BLaER1 treated with 17β-estradiol and CSF1 and Interleukin-3, amounts not matched to agents 10 nM and 100 nM (cell line): Measurements from ENCODE around the gene BCR.

ENCODE experiments used
- H3K27ac ChIP-seq, 11 experiments: shearing (Covaris generic); formaldehyde crosslinking; 2 replicates each; pipeline ENCODE4 v1.8.1; 2022
- H3K27me3 ChIP-seq, 11 experiments: shearing (Covaris generic); formaldehyde crosslinking; 2 replicates each; pipeline ENCODE4 v1.8.1; 2022
- H3K36me3 ChIP-seq, 11 experiments: shearing (Covaris generic); formaldehyde crosslinking; 2 replicates each; pipeline ENCODE4 v1.8.1; 2022
- H3K4me1 ChIP-seq, 10 experiments: shearing (Covaris generic); formaldehyde crosslinking; 2 replicates each; pipeline ENCODE4 v1.8.1; 2022
- H3K4me2 ChIP-seq, 11 experiments: shearing (Covaris generic); formaldehyde crosslinking; 2 replicates each; pipeline ENCODE4 v1.8.1; 2022
- H3K4me3 ChIP-seq, 10 experiments: shearing (Covaris generic); formaldehyde crosslinking; 2 replicates each; pipeline ENCODE4 v1.8.1; 2022
- H3K9ac ChIP-seq, 11 experiments: shearing (Covaris generic); formaldehyde crosslinking; 2 replicates each; pipeline ENCODE4 v1.8.1; 2022
- H3K9me3 ChIP-seq, 11 experiments: shearing (Covaris generic); formaldehyde crosslinking; replicated peaks in 1 of 11; 2 replicates each; pipeline ENCODE4 v1.8.1; 2022
- H4K20me1 ChIP-seq, 11 experiments: shearing (Covaris generic); formaldehyde crosslinking; 2 replicates each; pipeline ENCODE4 v1.8.1; 2022
- Cebpa-rat ChIP-seq, 11 experiments: shearing (Covaris generic); IDR thresholded peaks; 2 replicates each; pipeline ENCODE4 v1.8.1; 2022

Gene BCR

DNA sequence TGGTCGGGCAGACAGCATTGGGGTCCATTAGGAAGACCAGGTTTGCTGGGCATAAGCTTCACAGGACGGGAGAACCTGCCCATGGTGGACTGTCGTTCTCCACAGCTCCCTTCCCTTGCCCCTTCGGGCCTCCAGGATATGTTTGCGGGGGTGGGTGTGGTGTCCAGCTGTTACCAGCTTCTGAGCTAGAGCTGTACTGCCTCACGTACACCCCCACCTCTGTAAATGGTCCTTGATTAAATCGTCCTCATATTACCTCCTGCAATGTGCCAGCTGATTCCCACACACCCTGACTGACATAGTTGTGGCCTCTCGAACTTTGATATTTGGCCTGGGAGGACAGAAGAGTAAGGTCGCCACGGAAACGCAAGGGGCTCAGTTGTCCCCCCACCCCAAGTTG, 16.2 kb upstream of the BCR start:
- Histone ChIP-seq H3K36me3 (no peaks in the 10 kb centered on the region), H3K9me3 (no peaks in the 10 kb centered on the region), H3K4me2 (no peak overlapping the region), H3K9ac (no peak overlapping the region), H3K27ac (no peak overlapping the region), H3K4me1 (peaks cover 0 to 24% (median 15%) of the 10 kb centered on the region in 10 experiments; a peak in 14 of 20 replicates), H3K27me3 (no peaks in the 10 kb centered on the region), H4K20me1 (no peaks in the 10 kb centered on the region; a peak in 2 of 22 replicates), H3K4me3 (no peak overlapping the region)
- no peak for TF ChIP-seq Cebpa-rat (IDR thresholded peaks at IDR 0.05)

GRCh38 chr22:23166042-23166831, 14.1 kb upstream of the BCR start:
- Histone ChIP-seq H3K4me1 (peaks cover 0 to 24% (median 15%) of the 10 kb centered on the region in 10 experiments; a peak in 14 of 20 replicates), H3K27ac (no peak overlapping the region), H3K36me3 (no peaks in the 10 kb centered on the region), H3K27me3 (no peaks in the 10 kb centered on the region), H3K9ac (no peak overlapping the region), H3K4me2 (peak overlapping the region in 8 of 11 experiments; percentile 17 to 73 (median 65); a peak in 14 of 22 replicates), H3K9me3 (no peaks in the 10 kb centered on the region), H3K4me3 (no peak overlapping the region), H4K20me1 (no peaks in the 10 kb centered on the region; a peak in 2 of 22 replicates)
- TF ChIP-seq Cebpa-rat (IDR thresholded peaks at IDR 0.05) = no peak

GRCh38 chr22:23166841-23167616, 13.3 kb upstream of the BCR start:
- Histone ChIP-seq H3K9ac (no peak overlapping the region), H3K4me1 (peaks cover 0 to 24% (median 15%) of the 10 kb centered on the region in 10 experiments; a peak in 14 of 20 replicates), H3K4me2 (peak overlapping the region in 9 of 11 experiments; percentile 5 to 73 (median 63); a peak in 15 of 22 replicates), H3K9me3 (no peaks in the 10 kb centered on the region), H3K27ac (no peak overlapping the region), H3K36me3 (no peaks in the 10 kb centered on the region), H3K27me3 (no peaks in the 10 kb centered on the region), H4K20me1 (no peaks in the 10 kb centered on the region; a peak in 2 of 22 replicates), H3K4me3 (no peak overlapping the region)
- TF ChIP-seq Cebpa-rat (IDR thresholded peaks at IDR 0.05) = no peak

DNA sequence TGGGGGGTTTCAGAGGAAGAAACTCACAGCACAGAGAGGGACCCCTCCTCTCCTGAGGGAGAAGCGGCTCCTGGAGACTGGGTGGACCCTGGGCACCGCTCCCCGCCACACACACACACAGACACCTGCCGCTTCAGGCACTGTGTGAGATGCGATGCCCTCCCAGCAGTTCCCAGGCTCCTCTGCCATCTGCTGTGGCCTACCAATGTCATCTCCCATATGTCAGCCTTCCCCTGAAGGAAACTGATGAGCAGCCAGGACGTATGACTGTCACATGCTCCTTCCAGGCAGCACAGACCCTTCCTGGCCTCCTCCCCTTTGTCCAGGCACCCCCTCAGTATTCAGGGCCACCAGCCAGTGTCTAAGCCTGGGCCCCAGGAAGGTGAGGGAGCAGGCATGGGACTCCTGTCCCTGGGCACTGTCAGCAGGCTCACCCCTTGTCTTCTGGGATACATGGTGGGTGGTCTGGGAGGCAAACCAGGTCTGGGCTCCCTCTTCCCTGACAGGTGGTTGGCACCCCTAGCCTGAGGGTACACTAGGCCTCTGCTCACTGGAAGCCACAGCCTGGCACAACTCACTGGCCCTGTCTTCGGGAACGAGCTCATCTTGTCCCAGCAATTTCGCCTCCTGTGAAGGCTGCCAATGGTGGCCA, 11.8 kb upstream of the BCR start:
- TF ChIP-seq Cebpa-rat (IDR thresholded peaks at IDR 0.05) = no peak
- Histone ChIP-seq H3K4me1 (peaks cover 0 to 29% (median 15%) of the 10 kb centered on the region in 10 experiments; a peak in 14 of 20 replicates), H3K4me2 (0 out of 22 replicates have a peak overlapping the region, but pooled peaks of 1 of the 11 experiments have one; percentile 10), H3K36me3 (no peaks in the 10 kb centered on the region), H3K9ac (no peak overlapping the region), H4K20me1 (no peaks in the 10 kb centered on the region; a peak in 2 of 22 replicates), H3K4me3 (no peak overlapping the region), H3K27ac (no peak overlapping the region), H3K9me3 (no peaks in the 10 kb centered on the region), H3K27me3 (no peaks in the 10 kb centered on the region)

DNA sequence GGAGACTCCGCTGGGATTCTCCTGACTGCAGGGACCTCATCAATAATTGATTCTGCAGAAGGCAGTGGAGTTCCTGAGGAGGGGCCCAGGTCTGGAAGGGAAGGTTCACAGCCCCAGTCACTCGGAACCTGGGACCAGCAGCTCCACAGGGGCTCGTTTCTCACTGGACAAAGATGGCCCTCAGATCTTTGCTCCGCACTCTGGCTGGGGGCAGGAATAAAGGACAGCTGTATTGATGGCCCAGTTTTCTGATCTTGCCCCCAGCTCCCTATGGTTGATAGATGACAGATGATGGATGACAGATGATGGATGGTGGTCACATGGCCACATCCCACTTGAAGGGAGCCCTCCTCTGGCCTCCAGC, 11.3 kb upstream of the BCR start:
- Histone ChIP-seq H4K20me1 (no peaks in the 10 kb centered on the region; a peak in 2 of 22 replicates), H3K4me1 (peaks cover 0 to 29% (median 15%) of the 10 kb centered on the region in 10 experiments; a peak in 14 of 20 replicates), H3K9ac (no peak overlapping the region), H3K4me2 (no peak overlapping the region), H3K36me3 (no peaks in the 10 kb centered on the region), H3K9me3 (no peaks in the 10 kb centered on the region), H3K4me3 (no peak overlapping the region), H3K27ac (no peak overlapping the region), H3K27me3 (no peaks in the 10 kb centered on the region)
- no peak for TF ChIP-seq Cebpa-rat (IDR thresholded peaks at IDR 0.05)

- Histone ChIP-seq H3K4me3 (peak overlapping the region in 1 of 10 experiments; percentile 7; a peak in 1 of 20 replicates), H3K27me3 (peaks cover 0 to 10% (median 0%) of the 10 kb centered on the region in 11 experiments; a peak in 6 of 22 replicates), H3K4me1 (peaks cover 11 to 27% (median 20%) of the 10 kb centered on the region in 10 experiments; a peak in 19 of 20 replicates), H3K9ac (no peak overlapping the region), H3K9me3 (peaks cover 22 to 35% (median 28%) of the 10 kb centered on the region in 11 experiments), H3K36me3 (peaks cover 0 to 17% (median 4%) of the 10 kb centered on the region in 11 experiments; a peak in 8 of 22 replicates), H3K4me2 (no peak overlapping the region), H4K20me1 (peaks cover 0 to 23% (median 14%) of the 10 kb centered on the region in 11 experiments; a peak in 16 of 22 replicates), H3K27ac (no peak overlapping the region)
- no peak for TF ChIP-seq Cebpa-rat (IDR thresholded peaks at IDR 0.05)
These were observed 4.3 kb upstream of the BCR start for GRCh38 chr22:23175817-23176644.

GRCh38 chr22:23176645-23177027, 3.7 kb upstream of the BCR start:
- Histone ChIP-seq H3K4me3 (no peak overlapping the region; a peak in 1 of 20 replicates), H3K4me2 (no peak overlapping the region), H3K27me3 (peaks cover 0 to 16% (median 0%) of the 10 kb centered on the region in 11 experiments; a peak in 8 of 22 replicates), H3K36me3 (peaks cover 0 to 17% (median 4%) of the 10 kb centered on the region in 11 experiments; a peak in 8 of 22 replicates), H3K9me3 (peaks cover 22 to 35% (median 28%) of the 10 kb centered on the region in 11 experiments), H3K27ac (no peak overlapping the region), H3K9ac (no peak overlapping the region), H3K4me1 (peaks cover 15 to 33% (median 25%) of the 10 kb centered on the region in 10 experiments; a peak in 19 of 20 replicates), H4K20me1 (peaks cover 2 to 29% (median 20%) of the 10 kb centered on the region in 11 experiments; a peak in 19 of 22 replicates)
- TF ChIP-seq Cebpa-rat (IDR thresholded peaks at IDR 0.05) = no peak

DNA sequence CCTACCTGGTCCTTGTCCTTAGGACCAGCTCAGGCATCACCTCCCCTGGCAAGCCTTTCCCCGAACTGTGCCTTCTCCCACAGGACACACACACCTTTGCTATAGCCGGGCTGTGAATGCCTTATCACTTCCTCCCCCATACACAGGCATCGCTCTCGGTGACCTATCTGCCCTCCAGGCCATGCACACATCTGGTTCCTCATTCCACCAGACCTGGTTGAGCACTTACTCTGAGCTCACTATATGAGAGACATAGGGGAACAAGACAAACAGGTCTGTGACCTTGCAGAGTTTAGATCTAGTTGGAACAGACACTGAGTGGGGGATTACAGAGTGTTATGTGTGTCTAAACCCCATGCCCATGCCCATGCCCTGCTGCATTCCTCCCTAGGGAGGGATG, 3.1 kb upstream of the BCR start:
- Histone ChIP-seq H3K4me3 (no peak overlapping the region), H3K9ac (no peak overlapping the region), H4K20me1 (peaks cover 8 to 34% (median 26%) of the 10 kb centered on the region in 11 experiments; a peak in 19 of 22 replicates), H3K27ac (no peak overlapping the region), H3K9me3 (peaks cover 22 to 35% (median 28%) of the 10 kb centered on the region in 11 experiments), H3K4me2 (no peak overlapping the region), H3K27me3 (peaks cover 0 to 21% (median 0%) of the 10 kb centered on the region in 11 experiments; a peak in 8 of 22 replicates), H3K4me1 (peaks cover 21 to 37% (median 29%) of the 10 kb centered on the region in 10 experiments), H3K36me3 (peaks cover 0 to 17% (median 5%) of the 10 kb centered on the region in 11 experiments; a peak in 10 of 22 replicates)
- no peak for TF ChIP-seq Cebpa-rat (IDR thresholded peaks at IDR 0.05)
